Gastrocnemius medialis (tissue), 4 donors: ENCODE results near the gene GRIN2A.

ENCODE experiments used
- CTCF ChIP-seq, 5 experiments: fragments of 450-650 bp in 3 of 5; fragments of 200-600 bp in 2 of 5; sonication (generic) in 2 of 5; IDR thresholded peaks in 4 of 5; conservative IDR thresholded peaks in 1 of 5; 1 replicate in 4 of 5; 2 replicates in 1 of 5; pipeline ENCODE4 v1.5.1; 2016 to 2019; ENCODE audit warnings: antibody characterized with exemption in 5 of 5, mild to moderate bottlenecking in 3 of 5, moderate library complexity in 3 of 5
- POLR2A ChIP-seq, 2 donors: fragments of 450-650 bp; IDR thresholded peaks; one replicate each; pipeline ENCODE4 v1.6.1; 2017; ENCODE audit warnings: antibody characterized with exemption in 2 of 2, mild to moderate bottlenecking in 2 of 2, moderate library complexity in 2 of 2

GRCh38 chr16:10213748-10214147, 31.5 kb upstream of the GRIN2A start:
- no peak for TF ChIP-seq CTCF (IDR thresholded peaks at IDR 0.05 in 4 of 5, conservative IDR thresholded peaks at IDR 0.05 in 1 of 5)
- no peak for TF ChIP-seq POLR2A (IDR thresholded peaks at IDR 0.05)
